NCI-H226 (cell line): Measurements from ENCODE around the gene HTRA3.
A peak's percentile ranks its signal among the peaks of the same experiment; 100 is the strongest.

Experiments used
- DNase-seq: peaks from one replicate; pipeline ENCODE4 v3.0.0-alpha.2; 2015

The HTRA3 gene

GRCh38 chr4:8297141-8297601, 27.6 kb downstream of the HTRA3 start:
- no peak for DNase-seq

- no peak for DNase-seq
These were observed 28.3 kb downstream of the HTRA3 start for GRCh38 chr4:8297691-8298485.

GRCh38 chr4:8300832-8301231, 31.3 kb downstream of the HTRA3 start:
- no peak for DNase-seq

GRCh38 chr4:8301851-8302730, 32.5 kb downstream of the HTRA3 start:
- no peak for DNase-seq

- no peak for DNase-seq
These were observed 33.5 kb downstream of the HTRA3 start for GRCh38 chr4:8303081-8303480.

- DNase-seq, result peak; percentile 63
These were observed 34.1 kb downstream of the HTRA3 start for GRCh38 chr4:8303485-8304281.

- DNase-seq, result no peak
These were observed 35.5 kb downstream of the HTRA3 start for GRCh38 chr4:8304827-8305695.

GRCh38 chr4:8305851-8306471, 36.4 kb downstream of the HTRA3 start:
- no peak for DNase-seq

- no peak for DNase-seq
These were observed 37.0 kb downstream of the HTRA3 start for GRCh38 chr4:8306511-8307021.

- no peak for DNase-seq
These were observed 37.6 kb downstream of the HTRA3 start for GRCh38 chr4:8307121-8307520.

- DNase-seq, result no peak
These were observed 38.2 kb downstream of the HTRA3 start for GRCh38 chr4:8307714-8308113.

GRCh38 chr4:8308144-8308543, 38.6 kb downstream of the HTRA3 start:
- DNase-seq, result no peak

GRCh38 chr4:8308856-8309771, 39.6 kb downstream of the HTRA3 start:
- no peak for DNase-seq

- DNase-seq, result no peak
These were observed 40.8 kb downstream of the HTRA3 start for GRCh38 chr4:8310306-8310705.

GRCh38 chr4:8311101-8312068, 41.8 kb downstream of the HTRA3 start:
- DNase-seq, result no peak

GRCh38 chr4:8312069-8312445, 42.5 kb downstream of the HTRA3 start:
- no peak for DNase-seq

GRCh38 chr4:8312976-8313375, 43.4 kb downstream of the HTRA3 start:
- no peak for DNase-seq

GRCh38 chr4:8314691-8315255, 45.2 kb downstream of the HTRA3 start:
- DNase-seq, result no peak
